Measurements from ENCODE around the gene REV3L.
"Not testable (repeated sequence)": the region's sequence is repeated elsewhere in the genome, so short reads cannot be mapped to it uniquely, and the experiment has no call there.

REV3L gene

DNA sequence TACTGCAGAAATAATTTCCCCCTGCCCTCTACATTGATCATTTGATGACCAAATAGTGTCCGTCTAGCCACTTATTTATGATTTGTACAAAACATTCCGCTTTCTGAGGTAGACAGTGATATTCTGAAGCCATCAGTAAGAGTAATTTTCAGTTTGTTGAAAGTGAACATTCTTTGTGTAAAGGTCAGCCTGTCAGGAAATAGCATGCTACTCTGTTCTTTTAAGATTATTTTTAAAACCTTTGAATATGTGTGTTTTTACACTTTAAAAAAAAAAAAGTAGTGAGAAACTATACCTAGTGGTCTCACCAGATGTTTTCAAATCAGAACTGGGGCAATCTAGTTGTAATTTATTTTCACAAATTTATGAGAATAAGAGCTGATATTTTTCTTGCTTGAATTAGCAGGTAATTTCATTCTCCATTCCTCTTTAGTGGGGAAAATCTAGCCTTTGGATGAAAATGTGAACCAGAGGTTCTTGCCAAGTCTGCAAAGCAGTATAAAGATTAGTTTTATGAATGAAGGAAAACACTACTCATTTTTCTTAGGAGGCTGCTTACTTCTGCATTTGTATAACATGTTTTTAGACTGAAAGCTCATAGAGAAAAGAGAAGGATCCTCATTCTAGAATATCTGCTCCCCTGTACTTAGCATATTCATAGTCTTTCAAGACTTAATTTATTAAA, 12.1 kb upstream of the REV3L start:
- intact Hi-C loops (cut with DNase I), result no loop called here
- DNase-seq, result no peak

DNA sequence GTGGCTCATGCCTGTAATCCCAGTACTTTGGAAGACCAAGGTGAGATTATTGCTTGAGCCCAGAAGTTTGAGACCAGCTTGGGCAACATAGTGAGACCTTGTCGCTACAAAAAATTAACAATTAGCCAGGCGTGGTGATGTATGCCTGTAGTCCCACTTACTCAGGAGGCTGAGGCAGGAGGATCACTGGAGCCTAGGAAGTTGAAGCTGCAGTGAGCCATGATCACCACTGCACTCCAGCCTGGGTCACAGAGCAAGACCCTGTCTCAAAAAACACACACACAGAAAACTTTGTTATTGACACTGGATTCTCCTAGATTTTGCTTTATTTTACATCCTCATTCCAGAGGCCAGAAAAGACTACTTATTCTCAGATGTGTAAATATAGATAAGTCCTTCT, 9.5 kb upstream of the REV3L start:
- no peak for DNase-seq
- intact Hi-C loops (cut with DNase I), result no loop called here

DNA sequence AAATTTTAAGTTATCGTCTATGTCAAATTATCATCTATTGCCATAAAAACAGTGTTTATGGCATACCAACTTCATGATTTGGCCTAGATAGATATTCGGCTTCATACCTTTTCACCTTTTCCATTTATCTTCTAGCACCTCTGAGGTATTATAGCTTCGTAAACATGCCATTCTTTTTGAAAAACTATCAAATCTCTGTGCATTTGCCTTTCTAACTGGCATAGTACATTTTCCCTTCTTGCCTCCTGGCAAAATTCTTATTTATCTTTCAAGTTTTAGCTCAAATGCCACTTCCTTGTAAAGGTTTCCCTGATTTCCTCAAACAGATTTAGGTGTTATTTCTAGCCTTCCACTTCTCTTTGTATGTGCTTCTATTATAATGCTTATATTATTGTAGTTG, 7.0 kb upstream of the REV3L start:
- DNase-seq, result no peak
- intact Hi-C loops (cut with DNase I), result no loop called here

DNA sequence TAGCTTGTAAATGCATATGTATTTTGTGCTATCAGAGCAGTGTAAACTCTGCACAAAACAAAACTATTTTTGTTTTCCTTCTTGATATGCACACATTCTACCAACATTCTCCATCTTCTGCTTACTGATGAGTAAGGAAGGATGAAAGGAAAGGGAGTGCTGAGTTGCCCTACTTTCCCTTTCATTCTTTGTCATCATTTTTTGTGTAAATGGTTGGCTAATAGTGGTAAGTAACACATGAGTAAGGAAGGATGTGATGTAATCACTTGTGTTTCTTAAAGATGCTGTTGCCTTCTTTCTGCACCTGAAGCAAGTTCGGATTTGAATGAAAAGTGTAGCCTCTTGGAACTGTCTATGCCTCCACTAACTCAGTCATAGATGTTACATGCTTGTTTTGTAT, 4.6 kb upstream of the REV3L start:
- DNase-seq, result no peak
- intact Hi-C loops (cut with DNase I), result loop anchor here (10.0 kb wide), 2 partner anchors 67 to 157 kb away; no protein-coding TSS in a partner anchor

DNA sequence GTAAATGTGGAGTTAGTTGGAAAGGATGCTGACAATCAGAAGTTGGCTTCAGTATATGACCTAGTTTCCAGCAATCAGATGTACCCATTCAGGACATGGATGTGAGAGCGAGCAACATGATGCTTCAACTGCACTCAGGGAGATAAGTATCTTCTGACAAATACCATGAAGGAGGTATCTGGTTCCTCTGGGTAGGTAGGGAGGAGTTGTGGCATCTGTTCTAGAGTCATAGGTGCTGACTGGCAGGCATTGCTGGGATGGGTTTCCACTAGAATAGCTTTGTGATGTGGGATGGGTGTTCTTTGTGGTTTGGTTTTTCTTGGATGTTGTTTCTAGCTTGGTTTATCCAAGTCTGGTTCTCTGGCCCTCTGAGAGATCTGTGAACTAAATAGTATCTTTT, 3.9 kb upstream of the REV3L start:
- intact Hi-C loops (cut with DNase I), result loop anchor here (10.0 kb wide), 2 partner anchors 68 to 158 kb away; no protein-coding TSS in a partner anchor

DNA sequence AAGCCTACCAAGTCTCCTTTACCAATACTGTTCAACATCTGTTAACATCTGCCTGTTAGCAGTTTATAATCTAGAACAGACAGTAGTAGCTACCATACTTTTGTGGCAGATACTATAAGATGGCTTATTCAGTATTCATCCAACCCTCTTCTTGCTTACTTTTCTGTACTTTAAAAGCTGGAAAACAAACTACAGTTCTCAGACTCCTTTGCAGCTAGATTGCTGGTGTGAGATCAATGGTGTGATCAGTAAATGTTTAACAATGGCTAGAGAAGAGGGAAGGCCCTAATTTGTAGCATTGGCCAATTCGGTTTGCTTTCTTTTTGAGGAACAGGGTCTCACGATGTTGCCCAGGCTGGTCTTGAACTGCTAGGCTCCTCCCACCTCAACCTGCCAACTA, 3.5 kb upstream of the REV3L start:
- intact Hi-C loops (cut with DNase I), result loop anchor here (10.0 kb wide), 2 partner anchors 68 to 158 kb away; no protein-coding TSS in a partner anchor
- no peak for DNase-seq

More for the DNA sequence above, 3.9 kb upstream of the REV3L start:
- DNase-seq, result no peak

DNA sequence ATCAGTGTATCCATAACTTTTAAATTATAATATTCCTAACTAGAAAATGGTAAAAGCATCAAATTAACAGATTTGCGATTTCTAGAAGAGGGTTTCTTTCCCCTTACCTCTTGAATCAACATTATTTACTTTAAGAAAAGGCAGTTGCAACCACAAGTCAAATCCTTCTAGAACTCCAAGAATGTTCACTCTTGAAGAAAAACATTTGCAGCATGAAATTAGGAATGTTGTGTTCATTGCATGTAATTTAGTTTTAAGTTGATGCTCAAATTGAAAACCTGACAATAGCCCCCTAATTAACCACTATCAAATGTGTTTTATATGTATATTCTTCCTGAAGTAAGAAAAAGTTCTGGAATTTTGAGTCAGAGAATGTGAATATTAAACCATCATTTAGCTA, 2.3 kb upstream of the REV3L start:
- intact Hi-C loops (cut with DNase I), result loop anchor here (10.0 kb wide), 2 partner anchors 69 to 159 kb away; no protein-coding TSS in a partner anchor
- DNase-seq, result no peak

DNA sequence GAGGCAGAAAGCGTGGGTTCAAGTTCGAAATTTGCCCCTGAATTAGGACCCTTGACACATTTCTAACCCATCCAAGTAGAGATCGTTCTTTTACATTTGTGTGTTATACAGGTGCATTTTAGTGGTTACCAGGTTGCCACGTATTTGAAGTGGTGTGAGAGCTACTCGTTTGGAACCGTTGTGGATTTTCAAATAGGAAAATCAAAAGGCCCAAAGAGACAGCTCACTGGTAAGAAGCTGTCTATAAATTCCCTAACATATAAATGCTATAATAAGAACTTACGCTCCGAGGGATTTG, 1.6 kb upstream of the REV3L start:
- intact Hi-C loops (cut with DNase I), result loop anchor here (5.0 to 10.0 kb wide), 3 partner anchors 62 to 160 kb away; no protein-coding TSS in a partner anchor
- no peak for DNase-seq

DNA sequence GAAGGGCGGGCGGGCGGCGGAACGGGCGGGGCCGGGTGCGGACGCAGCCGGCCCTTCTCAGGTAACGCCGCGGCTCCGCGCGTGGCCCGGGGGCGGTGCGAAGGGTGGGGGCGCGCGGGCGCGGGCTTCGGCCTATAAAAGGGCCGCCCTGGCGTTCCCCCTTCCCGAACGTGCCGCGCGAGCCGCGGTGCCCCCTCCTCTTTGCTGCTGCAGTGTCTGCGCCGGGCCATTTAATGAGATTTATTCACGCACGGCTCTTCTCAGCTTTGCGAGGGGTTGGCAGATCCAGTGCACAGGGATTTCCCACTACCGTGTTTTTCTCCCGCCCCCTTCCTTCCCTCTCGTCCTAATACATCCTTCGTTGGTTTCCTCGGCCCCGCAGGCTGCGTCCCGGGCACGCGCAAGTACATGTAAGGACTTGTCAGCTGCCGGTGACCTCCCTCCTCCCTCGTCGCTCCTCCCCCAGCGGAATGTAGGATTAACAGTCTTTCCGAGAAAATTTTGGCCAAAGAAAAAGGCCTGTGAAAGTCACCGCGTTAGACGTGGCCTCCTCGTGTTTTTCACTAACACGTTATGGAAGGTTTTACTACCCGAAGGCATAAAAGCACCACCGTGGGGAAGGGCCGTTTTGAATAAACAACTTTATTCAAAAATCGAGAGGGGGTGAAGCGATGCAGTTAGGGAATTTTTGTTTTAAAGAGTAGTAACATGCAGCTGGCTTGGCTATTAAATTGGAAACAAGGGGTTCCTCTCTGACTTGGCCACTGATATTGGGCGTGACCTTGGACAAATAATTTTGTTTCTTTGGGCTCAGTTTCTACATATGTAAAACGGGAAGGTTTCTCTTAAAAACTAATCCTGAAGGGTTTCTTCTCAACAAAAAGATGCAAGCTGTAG, 966 bp upstream of the REV3L start:
- peak; percentile 72 to 98 (median 82) for DNase-seq
- intact Hi-C loops (cut with DNase I), result loop anchor here (5.0 to 10.0 kb wide), 3 partner anchors 62 to 161 kb away; no protein-coding TSS in a partner anchor

DNA sequence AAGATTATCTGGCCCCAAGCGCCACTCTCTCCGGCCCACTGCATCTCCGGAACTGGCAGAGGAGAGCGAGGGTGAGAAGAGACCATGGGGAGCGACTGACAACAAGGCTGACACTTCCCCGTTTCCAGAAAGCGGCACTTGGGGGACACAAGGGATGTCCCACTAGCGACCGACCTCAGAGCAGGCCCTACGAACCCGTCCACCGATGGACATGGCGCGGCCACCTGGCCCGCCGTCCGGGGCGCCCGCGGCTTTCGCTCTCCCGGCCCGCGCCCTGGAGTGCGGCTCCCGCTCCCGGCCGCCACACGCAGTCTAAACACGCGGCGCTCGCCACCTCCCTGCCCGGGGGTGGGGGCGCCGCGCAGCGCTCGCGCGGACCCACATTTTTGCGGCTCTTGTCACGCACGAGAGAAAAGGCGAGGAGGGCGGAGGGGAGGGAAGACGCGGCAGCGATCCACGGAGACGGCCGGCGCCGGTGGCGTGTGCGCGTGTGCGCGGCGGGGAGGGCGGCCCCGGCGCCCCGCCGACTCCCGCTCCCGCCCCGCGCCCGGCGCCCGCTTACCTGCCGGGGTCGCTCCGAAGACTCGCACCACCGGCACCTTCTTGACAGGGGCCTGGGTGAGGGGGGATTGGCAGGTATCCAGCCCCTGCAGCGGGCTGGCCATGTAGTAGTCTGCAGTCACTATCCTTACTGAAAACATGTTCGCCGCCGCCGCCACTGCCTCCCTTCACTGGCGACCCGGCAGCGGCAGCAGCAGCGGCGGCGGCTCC, 645 bp downstream of the REV3L start:
- intact Hi-C loops (cut with DNase I), result loop anchor here (5.0 to 10.0 kb wide), 3 partner anchors 60 to 162 kb away; no protein-coding TSS in a partner anchor

DNA sequence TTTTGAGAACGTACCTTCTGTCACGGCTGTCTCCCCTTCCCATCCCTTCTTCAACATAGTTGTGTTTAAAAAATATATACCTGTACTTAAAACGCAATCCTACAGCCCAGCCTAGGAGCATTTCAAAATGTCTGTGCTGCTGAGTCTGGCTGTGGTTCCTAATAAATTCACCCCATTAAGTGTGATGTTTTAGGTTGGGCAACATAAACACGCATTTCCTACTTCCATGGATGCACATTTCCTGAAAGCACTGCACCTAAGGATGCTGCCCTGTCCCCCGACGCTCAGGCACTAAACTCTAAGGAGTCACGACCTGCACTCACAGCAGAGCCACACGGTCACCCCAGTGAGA, 1.2 kb downstream of the REV3L start:
- intact Hi-C loops (cut with DNase I), result loop anchor here (2.0 to 10.0 kb wide), 4 partner anchors 60 to 163 kb away; no protein-coding TSS in a partner anchor
- no peak for DNase-seq

More for the DNA sequence above, 645 bp downstream of the REV3L start:
- peak; percentile 38 to 91 (median 46) for DNase-seq

DNA sequence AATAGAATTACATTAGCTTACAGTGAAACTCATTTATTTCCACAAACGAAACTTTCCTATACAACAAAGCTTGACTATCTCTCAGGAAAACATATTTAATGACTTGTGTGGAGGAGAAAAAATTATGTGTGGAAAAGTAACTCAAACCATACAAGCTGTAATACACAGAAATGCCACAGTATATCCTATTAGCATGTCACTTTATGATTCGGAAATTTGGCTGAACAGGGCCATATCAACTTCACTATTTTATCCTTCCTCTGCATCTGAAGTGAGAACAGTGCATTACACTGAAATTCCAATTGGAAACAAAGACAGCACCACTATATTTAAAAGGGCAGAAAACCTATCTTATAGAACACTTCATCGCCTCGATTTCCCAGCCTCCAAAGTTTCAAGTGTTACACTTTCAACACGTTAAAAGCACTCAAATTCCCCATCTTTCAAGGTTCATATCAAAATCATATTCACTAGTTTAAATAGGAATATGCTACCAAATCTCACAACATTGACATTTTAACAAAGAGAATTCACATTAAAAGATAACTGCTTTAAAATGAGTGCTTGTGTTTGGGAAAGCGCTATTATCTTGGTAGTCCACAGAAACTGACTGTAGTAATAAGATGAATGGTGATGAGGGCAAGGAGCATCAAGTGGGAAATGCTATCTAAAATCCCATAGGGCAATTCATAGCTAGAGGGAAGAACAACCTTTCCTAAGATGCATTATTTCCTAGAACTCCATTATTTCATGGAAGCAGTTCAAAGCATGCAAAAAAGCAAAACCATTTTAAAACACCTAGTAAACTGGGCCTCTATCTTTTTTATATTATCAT, 1.8 kb downstream of the REV3L start:
- intact Hi-C loops (cut with DNase I), result loop anchor here (2.0 to 10.0 kb wide), 4 partner anchors 59 to 164 kb away; no protein-coding TSS in a partner anchor

DNA sequence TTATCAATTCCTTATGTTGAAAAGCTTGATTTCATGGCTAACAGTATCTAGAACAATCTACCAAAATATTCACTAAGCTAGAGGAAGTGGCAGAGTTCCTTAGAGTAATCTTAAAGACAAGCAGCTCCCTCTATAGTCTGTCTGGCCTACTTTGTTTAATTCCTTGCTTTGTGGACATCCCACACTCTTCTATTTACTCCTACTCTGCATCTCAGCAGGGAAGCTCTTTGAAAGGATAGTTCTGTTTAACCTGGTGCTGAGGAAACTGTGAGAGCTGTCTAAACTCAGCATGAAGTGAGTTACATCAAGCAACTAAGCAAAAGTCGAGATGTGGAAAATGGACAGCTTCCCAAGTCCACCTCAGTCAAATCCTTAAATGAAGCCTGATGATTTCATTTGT, 4.3 kb downstream of the REV3L start:
- DNase-seq, result no peak
- intact Hi-C loops (cut with DNase I), result loop anchor here (10.0 kb wide), 1 partner anchor 214 kb away; no protein-coding TSS in a partner anchor

More for the DNA sequence above, 1.8 kb downstream of the REV3L start:
- no peak for DNase-seq

DNA sequence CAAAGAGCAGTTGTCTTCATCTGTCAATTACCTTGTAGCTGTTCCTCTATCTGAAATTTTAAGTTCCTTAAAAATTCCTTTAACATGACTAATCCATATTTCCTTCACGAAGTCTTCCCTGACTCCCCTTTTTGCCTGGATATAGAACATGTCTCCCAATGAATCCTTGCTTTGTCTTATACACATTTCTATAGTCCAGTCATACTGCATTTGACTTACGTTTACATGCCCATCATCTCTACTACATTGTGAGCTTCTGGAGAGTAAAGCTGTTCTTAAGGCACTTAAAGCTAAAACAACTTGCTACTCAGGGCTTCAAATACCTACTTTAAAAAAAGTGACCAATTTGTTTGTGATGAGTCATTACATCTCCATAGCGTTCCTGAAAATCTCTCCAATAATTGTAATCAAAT, 4.9 kb downstream of the REV3L start:
- intact Hi-C loops (cut with DNase I), result loop anchor here (10.0 kb wide), 1 partner anchor 213 kb away; no protein-coding TSS in a partner anchor

DNA sequence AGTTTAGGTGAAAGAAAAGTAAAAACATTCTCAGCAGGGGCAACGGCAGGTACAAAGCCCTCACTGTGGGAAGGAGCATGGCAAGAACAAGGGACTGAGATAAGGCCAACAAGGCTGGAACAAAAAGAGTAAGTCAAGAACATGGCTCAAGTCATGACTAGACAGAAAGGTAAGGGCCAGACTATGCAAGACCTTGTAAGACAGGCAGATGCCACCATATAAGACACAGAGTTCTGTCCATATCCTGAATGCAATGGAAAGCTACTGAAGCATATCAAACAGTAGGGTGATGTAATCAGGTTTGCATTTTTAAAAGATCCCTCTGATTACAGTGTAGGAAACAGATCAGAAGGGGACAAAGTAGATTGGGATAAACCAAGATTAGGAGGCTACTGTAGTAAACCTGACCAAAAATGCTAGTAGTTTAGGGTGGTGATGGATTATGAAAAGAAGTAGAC, 5.5 kb downstream of the REV3L start:
- DNase-seq, result no peak
- intact Hi-C loops (cut with DNase I), result loop anchor here (10.0 kb wide), 1 partner anchor 213 kb away; no protein-coding TSS in a partner anchor

More for the DNA sequence above, 4.9 kb downstream of the REV3L start:
- DNase-seq, result no peak

DNA sequence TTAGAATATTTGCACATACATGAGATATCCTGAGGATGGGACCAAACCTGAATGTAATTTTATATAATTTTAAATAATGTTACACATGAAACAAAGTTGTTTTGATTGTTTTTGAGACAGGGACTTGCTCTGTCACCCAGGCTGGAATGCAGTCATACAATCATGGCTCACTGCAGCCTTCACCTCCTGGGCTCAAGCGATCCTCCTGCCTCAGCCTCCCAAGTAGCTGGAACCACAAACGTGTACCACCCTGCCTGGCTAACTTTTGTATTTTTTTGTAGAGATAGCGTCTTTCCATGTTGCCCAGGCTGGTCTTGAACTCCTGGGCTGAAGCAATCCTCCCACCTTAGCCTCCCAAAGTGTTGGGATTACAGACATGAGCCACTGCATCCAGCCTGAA, 7.0 kb downstream of the REV3L start:
- DNase-seq, result not testable (repeated sequence)
- intact Hi-C loops (cut with DNase I), result loop anchor here (10.0 kb wide), 1 partner anchor 211 kb away; no protein-coding TSS in a partner anchor

DNA sequence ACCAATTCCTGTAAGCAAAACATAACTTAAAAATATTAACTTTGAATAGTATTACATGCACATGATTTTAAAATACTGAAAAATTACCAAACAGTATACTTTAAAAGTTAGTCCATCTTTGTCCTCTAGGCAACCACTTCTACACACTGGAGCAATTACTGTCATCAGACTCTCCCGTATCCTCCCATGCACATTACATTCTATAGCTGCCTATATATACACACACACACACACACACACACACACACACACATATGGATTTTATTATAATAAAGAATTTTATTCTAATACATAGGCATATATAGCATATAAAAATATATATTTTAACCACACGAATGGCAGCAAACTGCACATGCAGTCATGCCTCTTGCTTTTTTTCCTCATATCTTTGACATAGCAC, 8.2 kb downstream of the REV3L start:
- DNase-seq, result no peak
- intact Hi-C loops (cut with DNase I), result loop anchor here (10.0 kb wide), 1 partner anchor 210 kb away; no protein-coding TSS in a partner anchor

DNA sequence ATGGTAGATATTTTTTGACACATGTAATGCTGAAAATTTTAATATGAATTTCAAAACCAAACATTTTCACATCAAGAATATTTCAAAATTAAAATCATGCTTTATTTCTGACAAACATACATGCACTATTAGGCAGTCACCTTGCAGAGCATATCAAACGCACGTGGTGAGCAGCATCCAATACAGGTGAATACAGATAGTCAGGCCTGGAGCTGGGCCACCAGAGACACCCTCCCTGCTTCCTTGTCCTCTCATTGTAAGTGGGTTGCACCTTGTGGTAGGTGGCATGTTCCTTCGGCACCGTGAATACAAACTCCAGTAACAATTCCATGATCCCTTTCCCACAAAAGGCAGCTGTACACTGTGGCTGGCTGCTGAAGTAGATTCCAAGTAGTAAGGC, 8.9 kb downstream of the REV3L start:
- intact Hi-C loops (cut with DNase I), result loop anchor here (10.0 kb wide), 1 partner anchor 209 kb away; no protein-coding TSS in a partner anchor
- DNase-seq, result no peak

DNA sequence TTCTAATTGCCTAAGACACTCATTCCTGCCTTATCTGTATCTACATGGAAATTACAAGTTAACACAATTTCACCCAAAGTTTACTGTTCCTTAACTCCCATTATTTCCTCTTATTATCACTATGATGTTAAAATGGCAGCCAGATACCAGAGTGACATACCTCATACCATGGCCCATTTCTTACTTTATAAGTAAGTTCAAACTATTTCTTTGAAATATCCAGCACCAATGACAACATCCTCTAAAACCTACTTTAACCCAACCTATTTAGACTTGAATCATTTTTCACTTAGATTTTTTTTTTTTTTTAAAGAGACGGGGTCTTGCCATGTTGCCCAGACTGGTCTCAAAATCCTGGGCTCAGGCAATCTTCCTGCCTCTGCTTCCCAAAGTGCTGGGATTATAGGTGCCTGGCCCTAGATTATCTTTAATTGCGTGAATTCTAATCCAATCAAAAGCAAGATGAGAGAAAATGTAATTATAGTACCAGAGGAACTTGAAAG, 10.0 kb downstream of the REV3L start:
- DNase-seq, result no peak
- intact Hi-C loops (cut with DNase I), result loop anchor here (10.0 kb wide), 1 partner anchor 208 kb away; no protein-coding TSS in a partner anchor

Data from posterior cingulate gyrus (tissue), 11 donors.